OCI-LY1 (cell line): ENCODE measurements around the gene DHPS.

ENCODE experiments used
- H2AFZ ChIP-seq: fragments of 200-600 bp; sonication (generic), shearing (Covaris generic); 2 replicates; pipeline ENCODE4 v1.6.0; 2014; ENCODE audit warnings: antibody characterized with exemption, mild to moderate bottlenecking, low read length
- H3F3A ChIP-seq: fragments of 200-600 bp; sonication (generic), shearing (Covaris generic); 2 replicates; pipeline ENCODE4 v1.6.0; 2014; ENCODE audit warnings: mild to moderate bottlenecking, antibody characterized with exemption, low read length, moderate library complexity; ENCODE audit not compliant: insufficient read depth
- H3K27ac ChIP-seq: fragments of 200-600 bp; sonication (generic); 2 replicates; pipeline ENCODE4 v1.5.1; 2014; ENCODE audit warnings: low read length, mixed run types, mild to moderate bottlenecking, low read depth; ENCODE audit not compliant: poor library complexity, severe bottlenecking
- H3K27me3 ChIP-seq: fragments of 200-600 bp; sonication (generic); 2 replicates; pipeline ENCODE4 v1.6.0; 2014; ENCODE audit warnings: antibody characterized with exemption, mild to moderate bottlenecking, low read length, moderate library complexity; ENCODE audit not compliant: insufficient read depth
- H3K36me3 ChIP-seq: fragments of 200-600 bp; sonication (generic); 2 replicates; pipeline ENCODE4 v1.6.1; 2014; ENCODE audit warnings: mild to moderate bottlenecking, antibody characterized with exemption, low read length, moderate library complexity, mixed read lengths; ENCODE audit not compliant: insufficient read depth
- H3K4me1 ChIP-seq: fragments of 200-600 bp; sonication (generic); 2 replicates; pipeline ENCODE4 v1.5.1; 2014; ENCODE audit warnings: mild to moderate bottlenecking, low read length, moderate library complexity; ENCODE audit not compliant: insufficient read depth, severe bottlenecking
- H3K4me2 ChIP-seq: fragments of 200-600 bp; sonication (generic), shearing (Covaris generic); 2 replicates; pipeline ENCODE4 v1.6.1; 2014; ENCODE audit warnings: low read length
- H3K4me3 ChIP-seq: fragments of 200-600 bp; sonication (generic); 2 replicates; pipeline ENCODE4 v1.5.1; 2014; ENCODE audit warnings: low read length, low read depth, mild to moderate bottlenecking, mixed read lengths; ENCODE audit not compliant: poor library complexity, severe bottlenecking
- H3K79me2 ChIP-seq: fragments of 200-600 bp; shearing (Covaris generic); 2 replicates; pipeline ENCODE4 v1.6.1; 2016; ENCODE audit warnings: mixed run types, low read length, mixed read lengths; ENCODE audit not compliant: insufficient read depth
- H3K9ac ChIP-seq: fragments of 200-600 bp; sonication (generic), shearing (Covaris generic); 2 replicates; pipeline ENCODE4 v1.6.1; 2014; ENCODE audit warnings: mild to moderate bottlenecking, low read length, mixed read lengths
- H3K9me2 ChIP-seq: fragments of 200-600 bp; sonication (generic), shearing (Covaris generic); 2 replicates; pipeline ENCODE4 v1.6.1; 2014; ENCODE audit warnings: low read depth, mild to moderate bottlenecking, low read length, mixed read lengths
- H3K9me3 ChIP-seq: fragments of 200-600 bp; shearing (Covaris generic); 2 replicates; pipeline ENCODE4 v1.6.1; 2014; ENCODE audit warnings: low read length, mixed read lengths
- H4K20me1 ChIP-seq: fragments of 200-600 bp; sonication (generic), shearing (Covaris generic); 2 replicates; pipeline ENCODE4 v1.6.0; 2016; ENCODE audit warnings: mild to moderate bottlenecking, low read length; ENCODE audit not compliant: insufficient read depth
- EZH2 ChIP-seq: fragments of 200-600 bp; sonication (generic), shearing (Covaris generic); IDR thresholded peaks from 2 replicates; pipeline ENCODE4 v1.8.0; 2017; ENCODE audit warnings: borderline replicate concordance, mixed run types, mild to moderate bottlenecking, antibody characterized with exemption, low read length, moderate library complexity, mixed read lengths
- TF ChIP-seq, protein P1 (sequence below): fragments of 200-600 bp; sonication (generic), shearing (Covaris generic); IDR thresholded peaks from 2 replicates; pipeline ENCODE4 v1.5.1; 2017; ENCODE audit warnings: mild to moderate bottlenecking, antibody characterized with exemption, low read length, moderate library complexity, mixed read lengths

The DHPS gene

DNA sequence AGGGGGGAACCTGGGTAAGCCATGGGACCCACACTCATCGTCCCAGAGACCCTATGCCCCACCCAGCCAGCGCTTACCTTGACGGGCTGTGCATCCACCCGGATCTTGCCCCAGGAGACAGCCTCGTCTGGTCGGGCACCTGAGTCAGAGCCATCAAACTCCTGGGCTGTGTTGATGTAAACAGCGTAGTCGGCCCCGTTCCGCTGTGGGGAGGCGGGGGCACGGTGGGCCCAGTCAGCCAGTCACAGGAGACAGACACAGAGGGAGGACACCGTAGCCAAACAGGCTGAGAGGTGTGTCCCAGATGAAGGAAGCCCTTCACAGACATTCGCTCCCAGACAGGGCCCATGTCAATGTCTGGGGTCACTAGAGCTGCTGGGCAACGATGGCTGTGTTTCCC, 5.7 kb downstream of the DHPS start:
- Histone ChIP-seq H3K36me3 (peaks cover 69% of the 10 kb centered on the region), H3K9me3 (no peaks in the 10 kb centered on the region), H2AFZ (no peak overlapping the region), H4K20me1 (no peaks in the 10 kb centered on the region), H3K4me3 (no peak overlapping the region), H3K4me1 (no peaks in the 10 kb centered on the region), H3K4me2 (no peak overlapping the region), H3K27ac (no peak overlapping the region), H3K9ac (no peak overlapping the region), H3K9me2 (no peaks in the 10 kb centered on the region), H3F3A (no peaks in the 10 kb centered on the region), H3K79me2 (0 out of 2 replicates have a peak, but pooled peaks cover 4% of the 10 kb centered on the region), H3K27me3 (no peaks in the 10 kb centered on the region)
- TF ChIP-seq, protein P1, sequence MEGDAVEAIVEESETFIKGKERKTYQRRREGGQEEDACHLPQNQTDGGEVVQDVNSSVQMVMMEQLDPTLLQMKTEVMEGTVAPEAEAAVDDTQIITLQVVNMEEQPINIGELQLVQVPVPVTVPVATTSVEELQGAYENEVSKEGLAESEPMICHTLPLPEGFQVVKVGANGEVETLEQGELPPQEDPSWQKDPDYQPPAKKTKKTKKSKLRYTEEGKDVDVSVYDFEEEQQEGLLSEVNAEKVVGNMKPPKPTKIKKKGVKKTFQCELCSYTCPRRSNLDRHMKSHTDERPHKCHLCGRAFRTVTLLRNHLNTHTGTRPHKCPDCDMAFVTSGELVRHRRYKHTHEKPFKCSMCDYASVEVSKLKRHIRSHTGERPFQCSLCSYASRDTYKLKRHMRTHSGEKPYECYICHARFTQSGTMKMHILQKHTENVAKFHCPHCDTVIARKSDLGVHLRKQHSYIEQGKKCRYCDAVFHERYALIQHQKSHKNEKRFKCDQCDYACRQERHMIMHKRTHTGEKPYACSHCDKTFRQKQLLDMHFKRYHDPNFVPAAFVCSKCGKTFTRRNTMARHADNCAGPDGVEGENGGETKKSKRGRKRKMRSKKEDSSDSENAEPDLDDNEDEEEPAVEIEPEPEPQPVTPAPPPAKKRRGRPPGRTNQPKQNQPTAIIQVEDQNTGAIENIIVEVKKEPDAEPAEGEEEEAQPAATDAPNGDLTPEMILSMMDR: no peak
- TF ChIP-seq EZH2: no peak

DNA sequence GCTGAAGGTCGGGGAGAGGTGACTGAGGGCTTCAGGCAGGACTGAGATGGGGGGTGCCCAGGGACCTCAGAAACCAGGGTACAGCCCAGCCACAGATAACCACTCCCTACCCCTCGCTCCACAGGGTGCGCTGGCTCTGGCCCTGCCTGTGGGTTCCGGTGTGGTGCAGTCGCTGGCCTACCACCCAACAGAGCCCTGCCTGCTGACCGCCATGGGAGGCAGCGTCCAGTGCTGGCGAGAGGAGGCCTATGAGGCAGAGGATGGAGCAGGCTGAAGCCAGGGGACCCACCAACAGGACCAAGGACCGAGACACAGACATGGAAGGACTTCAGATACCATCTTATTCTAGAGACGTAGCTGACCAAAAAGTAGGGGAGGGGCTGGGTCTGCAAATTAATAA, 6.3 kb downstream of the DHPS start:
- Histone ChIP-seq H3K9me3 (no peaks in the 10 kb centered on the region), H3K9me2 (no peaks in the 10 kb centered on the region), H3K9ac (no peak overlapping the region), H3K4me3 (no peak overlapping the region), H3K36me3 (peaks cover 69% of the 10 kb centered on the region), H4K20me1 (no peaks in the 10 kb centered on the region), H3K27me3 (no peaks in the 10 kb centered on the region), H2AFZ (no peak overlapping the region), H3K4me1 (peaks cover 4% of the 10 kb centered on the region), H3K79me2 (0 out of 2 replicates have a peak, but pooled peaks cover 4% of the 10 kb centered on the region), H3F3A (no peaks in the 10 kb centered on the region), H3K27ac (no peak overlapping the region), H3K4me2 (no peak overlapping the region)
- TF ChIP-seq EZH2: no peak
- TF ChIP-seq, protein P1: no peak

DNA sequence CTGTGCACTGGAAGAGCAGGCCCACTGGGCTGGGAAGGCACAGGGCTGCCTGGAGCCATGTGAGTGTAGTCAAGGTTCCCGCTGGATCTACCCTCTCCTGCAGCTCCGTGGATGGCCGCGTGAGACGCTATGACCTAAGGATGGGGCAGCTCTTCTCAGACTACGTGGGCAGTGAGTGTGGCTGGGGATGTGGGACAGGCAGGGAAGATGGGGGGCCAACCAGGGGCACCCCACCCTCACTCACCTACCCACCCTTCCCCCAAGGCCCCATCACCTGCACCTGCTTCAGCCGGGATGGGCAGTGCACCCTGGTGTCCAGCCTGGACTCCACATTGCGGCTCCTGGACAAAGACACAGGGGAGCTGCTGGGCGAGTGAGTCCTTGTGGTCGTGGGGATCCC, 8.9 kb downstream of the DHPS start:
- TF ChIP-seq, protein P1: no peak
- H3K4me3 ChIP-seq: no peak overlapping the region
- no peaks in the 10 kb centered on the region for H3K9me2 ChIP-seq
- no peak overlapping the region for H2AFZ ChIP-seq
- peaks cover 47% of the 10 kb centered on the region for H3K36me3 ChIP-seq
- no peaks in the 10 kb centered on the region for H3K27me3 ChIP-seq
- H3K4me1 ChIP-seq: peaks cover 20% of the 10 kb centered on the region
- no peaks in the 10 kb centered on the region for H3K79me2 ChIP-seq
- H3K27ac ChIP-seq: no peak overlapping the region
- no peak overlapping the region for H3K4me2 ChIP-seq
- no peaks in the 10 kb centered on the region for H4K20me1 ChIP-seq
- H3K9ac ChIP-seq: no peak overlapping the region
- no peaks in the 10 kb centered on the region for H3F3A ChIP-seq
- H3K9me3 ChIP-seq: no peaks in the 10 kb centered on the region
